ENCODE results near the gene CYGB. TPM values are rescaled to one million over a fixed set of nuclear protein-coding genes. Genes with fewer than 3 reads are reported as not detected.

The CYGB gene
- total RNA-seq, 4 donors from 2014 or later = 1.3 to 12.8 (median 6.9) TPM

DNA sequence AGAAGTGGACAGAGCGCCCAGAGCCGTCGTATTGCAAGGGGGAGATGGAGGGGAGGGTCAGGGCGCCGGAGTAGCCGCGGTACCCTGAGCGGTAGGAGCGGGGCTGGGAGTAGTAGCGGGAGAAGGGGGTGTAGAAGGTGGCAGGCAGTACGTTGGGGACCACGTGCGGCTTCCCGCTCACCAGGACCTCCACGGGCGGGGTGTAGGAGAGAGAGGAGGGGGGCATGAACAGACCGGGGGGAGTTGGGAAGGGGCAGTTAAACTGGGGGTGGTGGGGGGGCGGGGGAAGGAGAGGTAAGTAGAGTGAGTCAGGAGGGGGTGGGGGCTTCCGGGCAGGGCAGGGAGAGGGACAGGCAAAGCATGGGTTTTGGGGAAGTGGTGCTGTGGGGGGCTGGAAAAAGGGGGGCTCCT is 31.3 kb upstream of the CYGB start:
- Histone ChIP-seq H3K4me3 (no peak overlapping the region), H3K27ac (no peak overlapping the region), H3K4me1 (peaks cover 0 to 63% (median 5%) of the 10 kb centered on the region in 3 donors), H3K36me3 (peaks cover 0 to 60% (median 6%) of the 10 kb centered on the region in 3 donors), H3K27me3 (no peaks in the 10 kb centered on the region), H3K9me3 (no peaks in the 10 kb centered on the region)
- 32 to 45% methylated on average over 8 to 12 of the region's 19 CpGs for WGBS, 2 donors
- intact Hi-C loops (cut with DNase I) = no loop called here
- DNase-seq = no peak
- TF ChIP-seq, protein P1, sequence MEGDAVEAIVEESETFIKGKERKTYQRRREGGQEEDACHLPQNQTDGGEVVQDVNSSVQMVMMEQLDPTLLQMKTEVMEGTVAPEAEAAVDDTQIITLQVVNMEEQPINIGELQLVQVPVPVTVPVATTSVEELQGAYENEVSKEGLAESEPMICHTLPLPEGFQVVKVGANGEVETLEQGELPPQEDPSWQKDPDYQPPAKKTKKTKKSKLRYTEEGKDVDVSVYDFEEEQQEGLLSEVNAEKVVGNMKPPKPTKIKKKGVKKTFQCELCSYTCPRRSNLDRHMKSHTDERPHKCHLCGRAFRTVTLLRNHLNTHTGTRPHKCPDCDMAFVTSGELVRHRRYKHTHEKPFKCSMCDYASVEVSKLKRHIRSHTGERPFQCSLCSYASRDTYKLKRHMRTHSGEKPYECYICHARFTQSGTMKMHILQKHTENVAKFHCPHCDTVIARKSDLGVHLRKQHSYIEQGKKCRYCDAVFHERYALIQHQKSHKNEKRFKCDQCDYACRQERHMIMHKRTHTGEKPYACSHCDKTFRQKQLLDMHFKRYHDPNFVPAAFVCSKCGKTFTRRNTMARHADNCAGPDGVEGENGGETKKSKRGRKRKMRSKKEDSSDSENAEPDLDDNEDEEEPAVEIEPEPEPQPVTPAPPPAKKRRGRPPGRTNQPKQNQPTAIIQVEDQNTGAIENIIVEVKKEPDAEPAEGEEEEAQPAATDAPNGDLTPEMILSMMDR (IDR thresholded peaks at IDR 0.05) = no peak
- TF ChIP-seq POLR2A (IDR thresholded peaks at IDR 0.05) = no peak

DNA sequence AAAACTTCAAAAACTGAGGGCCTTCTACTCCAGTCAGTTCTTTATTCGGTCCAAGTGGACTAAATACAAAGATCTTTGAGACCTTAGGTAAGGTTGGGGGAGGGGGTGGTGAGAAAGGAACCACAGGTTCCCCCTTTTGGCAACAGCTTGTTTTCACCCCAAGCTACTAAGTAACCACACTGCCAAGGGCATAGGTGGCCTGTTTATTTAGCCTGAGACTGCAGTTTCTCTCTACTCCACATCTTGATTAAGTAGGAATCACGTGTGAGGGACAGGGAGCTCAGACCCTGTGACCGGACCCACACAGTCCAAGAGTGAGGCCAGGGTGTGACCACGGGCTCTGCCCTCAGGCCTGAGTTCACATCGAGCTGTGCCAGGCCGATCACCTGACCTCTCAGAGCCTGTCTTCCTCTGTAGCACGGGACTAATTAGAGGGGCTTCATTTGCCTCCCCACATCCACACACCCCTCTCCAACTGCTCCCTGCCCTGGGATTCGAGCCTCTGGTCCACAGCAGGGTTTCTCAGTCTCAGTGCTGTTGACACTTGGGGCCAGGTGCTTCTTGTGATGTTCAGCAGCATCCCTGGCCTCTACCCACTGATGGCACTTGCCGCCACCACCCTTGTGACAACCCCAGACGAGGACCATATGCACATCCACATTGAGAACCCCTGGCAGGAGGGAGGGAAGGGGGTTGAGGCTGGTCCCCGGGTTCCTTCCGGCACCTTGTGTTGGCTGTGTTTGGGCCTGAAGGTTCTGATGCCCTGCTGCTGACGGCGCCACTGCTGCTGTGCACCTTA is 30.3 kb upstream of the CYGB start:
- no peaks in the 10 kb centered on the region for H3K27me3 ChIP-seq
- H3K4me1 ChIP-seq = peaks cover 0 to 64% (median 7%) of the 10 kb centered on the region in 3 donors
- peaks cover 0 to 58% (median 8%) of the 10 kb centered on the region in 3 donors for H3K36me3 ChIP-seq
- DNase-seq = no peak
- TF ChIP-seq, protein P1 (IDR thresholded peaks at IDR 0.05) = no peak
- no peak for TF ChIP-seq POLR2A (IDR thresholded peaks at IDR 0.05)
- peak overlapping the region in 1 of 4 donors; percentile 1 for H3K27ac ChIP-seq
- H3K9me3 ChIP-seq = no peaks in the 10 kb centered on the region
- intact Hi-C loops (cut with DNase I) = no loop called here
- 41 to 51% methylated on average over 9 to 12 of the region's 14 CpGs for WGBS, 2 donors
- H3K4me3 ChIP-seq = no peak overlapping the region

DNA sequence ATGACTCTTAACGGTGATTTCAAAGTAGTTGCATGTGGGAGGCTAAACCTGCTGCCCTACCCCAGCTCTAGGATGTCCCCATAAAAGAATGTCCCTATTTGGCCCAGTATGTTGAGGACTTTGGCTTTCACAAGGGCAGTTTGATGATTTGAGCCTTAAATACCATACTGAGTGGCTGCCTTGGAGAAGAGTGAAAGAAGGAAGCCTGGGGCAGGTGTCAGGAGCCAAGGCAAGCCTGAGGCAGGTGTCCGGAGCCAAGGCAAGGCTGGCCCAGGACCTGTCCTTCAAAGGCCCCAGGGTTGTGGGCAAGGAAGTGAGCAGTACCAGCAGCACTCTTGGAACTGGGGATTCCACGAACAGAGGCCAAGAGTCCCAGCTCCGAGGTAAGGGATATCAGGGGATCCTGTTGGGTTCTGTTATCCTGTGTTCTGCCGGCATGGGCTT is 29.5 kb upstream of the CYGB start:
- H3K27ac ChIP-seq = peak overlapping the region in 1 of 4 donors; percentile 13
- WGBS, 2 donors = 42 to 50% methylated on average over 3 to 5 of the region's 5 CpGs
- intact Hi-C loops (cut with DNase I) = no loop called here
- H3K27me3 ChIP-seq = no peaks in the 10 kb centered on the region
- peaks cover 0 to 51% (median 6%) of the 10 kb centered on the region in 3 donors for H3K36me3 ChIP-seq
- H3K4me3 ChIP-seq = no peak overlapping the region
- no peaks in the 10 kb centered on the region for H3K9me3 ChIP-seq
- DNase-seq = no peak
- peaks cover 0 to 73% (median 12%) of the 10 kb centered on the region in 3 donors for H3K4me1 ChIP-seq
- TF ChIP-seq, protein P1 (IDR thresholded peaks at IDR 0.05) = no peak
- TF ChIP-seq POLR2A (IDR thresholded peaks at IDR 0.05) = no peak

DNA sequence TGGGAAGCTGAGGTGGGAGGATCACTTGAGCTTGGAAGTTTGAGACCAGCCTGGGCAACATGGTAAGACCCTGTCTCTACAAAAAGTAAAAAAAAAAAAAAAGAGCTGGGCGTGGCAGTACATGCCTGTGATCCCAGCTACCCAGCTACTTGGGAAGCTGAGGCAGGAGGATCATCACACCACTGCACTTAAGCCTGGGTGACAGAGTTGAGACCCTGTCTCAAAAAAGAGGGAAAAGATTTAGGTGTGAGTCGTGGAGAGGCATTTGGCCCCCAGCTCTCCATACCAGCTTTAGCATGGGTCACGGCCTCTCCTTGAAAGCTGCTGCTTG is 29.1 kb upstream of the CYGB start:
- Histone ChIP-seq H3K4me1 (peaks cover under 1 to 77% (median 17%) of the 10 kb centered on the region in 3 donors), H3K27me3 (no peaks in the 10 kb centered on the region), H3K9me3 (no peaks in the 10 kb centered on the region), H3K36me3 (peaks cover 0 to 51% (median 10%) of the 10 kb centered on the region in 3 donors), H3K4me3 (no peak overlapping the region), H3K27ac (no peak overlapping the region)
- 72 to 75% methylated on average over 3 of the region's 3 CpGs for WGBS, 2 donors
- intact Hi-C loops (cut with DNase I) = no loop called here
- no peak for DNase-seq
- no peak for TF ChIP-seq POLR2A (IDR thresholded peaks at IDR 0.05)
- TF ChIP-seq, protein P1 (IDR thresholded peaks at IDR 0.05) = no peak

Data from esophagus squamous epithelium (tissue), 5 donors.